Upper lobe of left lung (tissue), 4 donors: Measurements from ENCODE around the gene TLCD3A.

Experiments
- EP300 ChIP-seq, 4 donors: sonication (generic); formaldehyde crosslinking; IDR thresholded peaks; one replicate each; pipeline ENCODE4 v1.5.1; 2017; ENCODE audit warnings: antibody characterized with exemption in 4 of 4, control low read depth in 2 of 4
- POLR2AphosphoS5 ChIP-seq, 2 donors: sonication (generic); formaldehyde crosslinking; IDR thresholded peaks; one replicate each; pipeline ENCODE4 v1.5.1; 2017; ENCODE audit warnings: antibody characterized with exemption in 2 of 2
- TF ChIP-seq, protein P1 (sequence below), 6 experiments: fragments of 450-650 bp in 4 of 6; fragments of 200-600 bp in 2 of 6; sonication (generic) in 2 of 6; IDR thresholded peaks; one replicate each; pipeline ENCODE4 v1.5.1; 2016 to 2019; ENCODE audit warnings: antibody characterized with exemption in 6 of 6

DNA sequence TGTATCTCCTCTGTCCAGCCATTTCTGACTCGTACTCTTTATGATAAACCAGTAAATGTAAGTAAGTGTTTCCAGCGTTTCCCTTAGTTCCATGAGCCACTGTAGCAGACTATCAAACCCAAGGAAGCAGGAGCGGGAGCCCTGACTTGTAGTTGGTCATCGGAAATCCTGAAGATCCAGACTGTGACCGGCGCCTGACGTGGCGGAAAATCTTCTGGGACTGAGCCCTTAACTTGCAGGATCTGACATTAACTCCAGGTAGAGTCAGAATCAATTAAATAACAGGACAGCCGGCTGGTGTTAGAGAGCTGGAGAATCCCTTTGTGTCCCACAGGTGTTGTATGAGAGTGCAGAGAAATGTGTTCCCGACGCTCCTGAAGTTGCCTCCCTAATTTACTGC is 45.7 kb downstream of the TLCD3A start:
- TF ChIP-seq, protein P1, sequence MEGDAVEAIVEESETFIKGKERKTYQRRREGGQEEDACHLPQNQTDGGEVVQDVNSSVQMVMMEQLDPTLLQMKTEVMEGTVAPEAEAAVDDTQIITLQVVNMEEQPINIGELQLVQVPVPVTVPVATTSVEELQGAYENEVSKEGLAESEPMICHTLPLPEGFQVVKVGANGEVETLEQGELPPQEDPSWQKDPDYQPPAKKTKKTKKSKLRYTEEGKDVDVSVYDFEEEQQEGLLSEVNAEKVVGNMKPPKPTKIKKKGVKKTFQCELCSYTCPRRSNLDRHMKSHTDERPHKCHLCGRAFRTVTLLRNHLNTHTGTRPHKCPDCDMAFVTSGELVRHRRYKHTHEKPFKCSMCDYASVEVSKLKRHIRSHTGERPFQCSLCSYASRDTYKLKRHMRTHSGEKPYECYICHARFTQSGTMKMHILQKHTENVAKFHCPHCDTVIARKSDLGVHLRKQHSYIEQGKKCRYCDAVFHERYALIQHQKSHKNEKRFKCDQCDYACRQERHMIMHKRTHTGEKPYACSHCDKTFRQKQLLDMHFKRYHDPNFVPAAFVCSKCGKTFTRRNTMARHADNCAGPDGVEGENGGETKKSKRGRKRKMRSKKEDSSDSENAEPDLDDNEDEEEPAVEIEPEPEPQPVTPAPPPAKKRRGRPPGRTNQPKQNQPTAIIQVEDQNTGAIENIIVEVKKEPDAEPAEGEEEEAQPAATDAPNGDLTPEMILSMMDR (IDR thresholded peaks at IDR 0.05) = no peak
- TF ChIP-seq EP300 (IDR thresholded peaks at IDR 0.05) = no peak
- no peak for TF ChIP-seq POLR2AphosphoS5 (IDR thresholded peaks at IDR 0.05)
